Measurements from ENCODE around the gene P3H4. TPM values are rescaled to one million over a fixed set of nuclear protein-coding genes. Genes with fewer than 3 reads are reported as not detected.

Gene P3H4
- total RNA-seq, 4 donors from 2014 or later = 24.5 to 59.2 (median 34.9) TPM

GRCh38 chr17:41785859-41786226 is 25.9 kb downstream of the P3H4 start:
- peak overlapping the region; percentile 90 to 98 (median 95) for H3K27ac ChIP-seq
- intact Hi-C loops (cut with DNase I) = no loop called here
- no peaks in the 10 kb centered on the region for H3K36me3 ChIP-seq
- TF ChIP-seq POLR2A (IDR thresholded peaks at IDR 0.05) (peak in 1 of 2 donors; percentile 60), CTCF (IDR thresholded peaks at IDR 0.05) (no peak)
- peak overlapping the region; percentile 53 to 86 (median 83) for H3K4me3 ChIP-seq (replicated peaks in 1 of 3)
- no peaks in the 10 kb centered on the region for H3K27me3 ChIP-seq
- no peaks in the 10 kb centered on the region for H3K9me3 ChIP-seq
- H3K4me1 ChIP-seq = peaks cover 67 to 72% of the 10 kb centered on the region in 2 donors
- WGBS, 2 donors = 0 to 1% methylated on average over 11 to 19 of the region's 22 CpGs
- DNase-seq = peak; percentile 75 to 78

GRCh38 chr17:41785091-41785858 is 26.5 kb downstream of the P3H4 start:
- intact Hi-C loops (cut with DNase I) = no loop called here
- no peaks in the 10 kb centered on the region for H3K36me3 ChIP-seq
- peaks cover 67 to 77% of the 10 kb centered on the region in 2 donors for H3K4me1 ChIP-seq
- 11 to 15% methylated on average over 8 to 9 of the region's 13 CpGs for WGBS, 2 donors
- peak overlapping the region; percentile 90 to 98 (median 95) for H3K27ac ChIP-seq
- H3K27me3 ChIP-seq = no peaks in the 10 kb centered on the region
- peak overlapping the region; percentile 53 to 86 (median 83) for H3K4me3 ChIP-seq (replicated peaks in 1 of 3)
- peak in 1 of 2 donors; percentile 24 for DNase-seq
- TF ChIP-seq CTCF (IDR thresholded peaks at IDR 0.05) (no peak), POLR2A (IDR thresholded peaks at IDR 0.05) (no peak)
- H3K9me3 ChIP-seq = no peaks in the 10 kb centered on the region

- no peaks in the 10 kb centered on the region for H3K27me3 ChIP-seq
- WGBS, 2 donors = 22 to 36% methylated on average over 6 of the region's 6 CpGs
Observed at GRCh38 chr17:41784207-41784744, 27.5 kb downstream of the P3H4 start.

GRCh38 chr17:41782142-41782541 is 29.6 kb downstream of the P3H4 start:
- Histone ChIP-seq H3K36me3 (no peaks in the 10 kb centered on the region), H3K4me1 (peaks cover 63 to 82% of the 10 kb centered on the region in 2 donors), H3K27me3 (no peaks in the 10 kb centered on the region), H3K9me3 (no peaks in the 10 kb centered on the region), H3K27ac (peak overlapping the region; percentile 35 to 98 (median 95)), H3K4me3 (replicated peaks in 1 of 3) (no peak overlapping the region)
- TF ChIP-seq POLR2A (IDR thresholded peaks at IDR 0.05) (peak in 1 of 2 donors; percentile 47), CTCF (IDR thresholded peaks at IDR 0.05) (no peak)
- intact Hi-C loops (cut with DNase I) = no loop called here
- 22 to 29% methylated on average over 4 of the region's 4 CpGs for WGBS, 2 donors
- peak; percentile 76 to 84 for DNase-seq

More at GRCh38 chr17:41784207-41784744, 27.5 kb downstream of the P3H4 start:
- TF ChIP-seq CTCF (IDR thresholded peaks at IDR 0.05) = no peak
- TF ChIP-seq POLR2A (IDR thresholded peaks at IDR 0.05) = peak in 1 of 2 donors; percentile 14
- intact Hi-C loops (cut with DNase I) = no loop called here
- no peaks in the 10 kb centered on the region for H3K36me3 ChIP-seq
- H3K27ac ChIP-seq = peak overlapping the region; percentile 90 to 98 (median 95)
- no peaks in the 10 kb centered on the region for H3K9me3 ChIP-seq
- peak; percentile 73 to 75 for DNase-seq
- peak overlapping the region in 1 of 3 donors; percentile 83 for H3K4me3 ChIP-seq (replicated peaks in 1 of 3)
- peaks cover 62 to 80% of the 10 kb centered on the region in 2 donors for H3K4me1 ChIP-seq

Measured in thyroid gland (tissue), 4 donors.